Kidney (tissue), 14 donors: ENCODE measurements around the gene MS4A2. TPM values are rescaled to one million over a fixed set of nuclear protein-coding genes. Genes with fewer than 3 reads are reported as not detected.
"Not testable (repeated sequence)": the region's sequence is repeated elsewhere in the genome, so short reads cannot be mapped to it uniquely, and the experiment has no call there.

Source experiments
- DNase-seq, 5 donors: peaks; one replicate each; pipeline ENCODE4 v3.0.0-alpha.2; 2013 to 2020
- FAIRE-seq: peaks from 2 replicates; lab custom pipeline; 2012; peaks lifted over from hg19 to GRCh38; lab: Jason Lieb, UNC
- H3K27ac ChIP-seq, 2 donors: one replicate each; pipeline ENCODE4 v1.7.0; 2013; ENCODE audit warnings: low read depth in 2 of 2, low read length in 2 of 2, inconsistent platforms in 1 of 2
- H3K27me3 ChIP-seq: one replicate; pipeline ENCODE4 v1.7.1; 2013; ENCODE audit warnings: low read length, inconsistent platforms; ENCODE audit not compliant: control insufficient read depth, insufficient read depth
- H3K36me3 ChIP-seq, 3 donors: one replicate each; pipeline versions ENCODE4 v1.7.0 to v1.7.1; 2013; ENCODE audit warnings: low read length in 3 of 3, control low read depth in 1 of 3, inconsistent platforms in 1 of 3; ENCODE audit not compliant: insufficient read depth in 3 of 3, control insufficient read depth in 2 of 3
- H3K4me1 ChIP-seq, 3 donors: one replicate each; pipeline versions ENCODE4 v1.7.0 to v1.7.1; 2013; ENCODE audit warnings: low read length in 3 of 3, inconsistent platforms in 1 of 3, low read depth in 1 of 3; ENCODE audit not compliant: control insufficient read depth in 2 of 3, insufficient read depth in 2 of 3
- H3K4me3 ChIP-seq, 3 donors: one replicate each; pipeline versions ENCODE4 v1.7.0 to v1.8.1; 2013; ENCODE audit warnings: low read length in 3 of 3, control low read depth in 1 of 3, inconsistent platforms in 1 of 3
- H3K9ac ChIP-seq, 3 donors: one replicate each; pipeline versions ENCODE4 v1.7.0 to v1.7.1; 2013; ENCODE audit warnings: low read length in 3 of 3, control low read depth in 1 of 3, inconsistent platforms in 1 of 3
- H3K9me3 ChIP-seq, 3 donors: one replicate each; pipeline versions ENCODE4 v1.7.0 to v1.7.1; 2013; ENCODE audit warnings: low read length in 3 of 3, control low read depth in 1 of 3, inconsistent platforms in 1 of 3; ENCODE audit not compliant: control insufficient read depth in 2 of 3, insufficient read depth in 1 of 3
- intact Hi-C: fragments of 100-400 bp; cut with DNase I; formaldehyde crosslinking; loops from one replicate; pipeline ENCODE4 v1.11.1; 2022
- polyA plus RNA-seq: library from polyadenylated mRNA; stranded (reverse); fragments of 350-450 nt; fragmentation: Illumina TruSeq; extraction: RNeasy Lipid Tissue Mini Kit (QIAGEN cat#74804); gene quantifications from one replicate; pipeline ENCODE4 v1.2.3, GENCODE V29; 2014; ENCODE audit warnings: low read depth, low replicate concordance; ENCODE audit not compliant: insufficient read depth
- total RNA-seq: library from RNA; stranded (reverse); fragmentation: NEBNext Ultra II Directional; extraction: Animal tissue kit (Norgen Biotek cat#: 25700); gene quantifications from one replicate; pipeline ENCODE4 v1.2.1, GENCODE V29; 2021
- TF ChIP-seq, protein P1 (sequence below): IDR thresholded peaks from 3 replicates; pipeline ENCODE4 v1.5.1; 2012; ENCODE audit warnings: mild to moderate bottlenecking, moderate library complexity, borderline replicate concordance; ENCODE audit not compliant: insufficient read depth; ENCODE audit errors: extremely low read depth
- donor health status: control.
- donor health status: control.
- donor health status: control.
- donor health status: control.
- donor health status: control.
- donor health status: DM: yes; HTN: yes; CAD: no.
- donor health status: Normal renal cell carcinoma (clear cell type).

MS4A2 gene
- total and polyA plus RNA-seq, 2 donors from 2014 or later: 9.1 TPM; not detected in 1

- DNase-seq (no peak), FAIRE-seq (no peak)
- no peak overlapping the region for H3K4me3 ChIP-seq
- H3K27ac ChIP-seq: no peak overlapping the region
- intact Hi-C loops: no loop called here
- H3K27me3 ChIP-seq: no peaks in the 10 kb centered on the region
- TF ChIP-seq, protein P1, sequence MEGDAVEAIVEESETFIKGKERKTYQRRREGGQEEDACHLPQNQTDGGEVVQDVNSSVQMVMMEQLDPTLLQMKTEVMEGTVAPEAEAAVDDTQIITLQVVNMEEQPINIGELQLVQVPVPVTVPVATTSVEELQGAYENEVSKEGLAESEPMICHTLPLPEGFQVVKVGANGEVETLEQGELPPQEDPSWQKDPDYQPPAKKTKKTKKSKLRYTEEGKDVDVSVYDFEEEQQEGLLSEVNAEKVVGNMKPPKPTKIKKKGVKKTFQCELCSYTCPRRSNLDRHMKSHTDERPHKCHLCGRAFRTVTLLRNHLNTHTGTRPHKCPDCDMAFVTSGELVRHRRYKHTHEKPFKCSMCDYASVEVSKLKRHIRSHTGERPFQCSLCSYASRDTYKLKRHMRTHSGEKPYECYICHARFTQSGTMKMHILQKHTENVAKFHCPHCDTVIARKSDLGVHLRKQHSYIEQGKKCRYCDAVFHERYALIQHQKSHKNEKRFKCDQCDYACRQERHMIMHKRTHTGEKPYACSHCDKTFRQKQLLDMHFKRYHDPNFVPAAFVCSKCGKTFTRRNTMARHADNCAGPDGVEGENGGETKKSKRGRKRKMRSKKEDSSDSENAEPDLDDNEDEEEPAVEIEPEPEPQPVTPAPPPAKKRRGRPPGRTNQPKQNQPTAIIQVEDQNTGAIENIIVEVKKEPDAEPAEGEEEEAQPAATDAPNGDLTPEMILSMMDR: no peak
- no peaks in the 10 kb centered on the region for H3K4me1 ChIP-seq
- no peaks in the 10 kb centered on the region for H3K36me3 ChIP-seq
- no peaks in the 10 kb centered on the region for H3K9me3 ChIP-seq
- H3K9ac ChIP-seq: no peak overlapping the region
These were observed 7.1 kb downstream of the MS4A2 start for GRCh38 chr11:60095477-60096120.

DNA sequence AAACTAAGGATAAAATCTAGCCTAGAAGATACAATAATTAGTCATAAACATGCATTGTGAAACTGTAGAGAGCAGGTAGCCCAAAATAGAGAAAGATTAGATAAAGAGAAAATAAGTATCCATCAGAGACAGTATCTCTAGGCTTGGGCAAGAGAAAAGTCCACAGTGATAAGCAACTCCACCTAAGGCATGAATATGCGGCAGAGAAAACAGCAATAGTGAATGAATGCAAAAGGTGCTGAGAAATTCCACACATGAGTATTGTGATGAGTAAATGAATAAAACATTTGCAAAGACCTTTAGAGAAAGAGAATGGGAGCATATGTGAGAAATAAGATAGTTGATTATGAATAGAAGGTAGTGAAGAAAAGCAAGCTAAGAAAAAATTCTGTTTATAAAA, 8.7 kb downstream of the MS4A2 start:
- H3K27me3 ChIP-seq: no peaks in the 10 kb centered on the region
- no peaks in the 10 kb centered on the region for H3K4me1 ChIP-seq
- H3K27ac ChIP-seq: no peak overlapping the region
- TF ChIP-seq, protein P1: no peak
- no peak overlapping the region for H3K4me3 ChIP-seq
- DNase-seq (no peak), FAIRE-seq (no peak)
- intact Hi-C loops: no loop called here
- no peak overlapping the region for H3K9ac ChIP-seq
- H3K9me3 ChIP-seq: no peaks in the 10 kb centered on the region
- no peaks in the 10 kb centered on the region for H3K36me3 ChIP-seq

DNA sequence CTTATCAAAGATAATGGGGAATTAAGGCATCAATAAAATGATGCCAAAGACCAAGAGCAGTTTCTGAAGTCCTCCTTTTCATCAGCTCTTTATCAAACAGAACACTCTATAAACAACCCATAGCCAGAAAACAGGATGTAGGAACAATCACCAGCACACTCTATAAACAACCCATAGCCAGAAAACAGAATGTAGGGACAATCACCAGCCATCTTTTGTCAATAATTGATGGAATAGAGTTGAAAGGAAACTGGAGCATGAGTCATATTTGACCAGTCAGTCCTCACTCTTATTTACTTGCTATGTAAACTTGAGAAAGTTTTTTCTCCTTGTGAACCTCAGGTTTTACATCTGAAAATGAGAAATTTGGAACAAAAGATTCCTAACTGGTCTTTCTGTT, 10.0 kb downstream of the MS4A2 start:
- Histone ChIP-seq H3K4me1 (no peaks in the 10 kb centered on the region), H3K4me3 (no peak overlapping the region), H3K36me3 (no peaks in the 10 kb centered on the region), H3K9me3 (no peaks in the 10 kb centered on the region), H3K27me3 (no peaks in the 10 kb centered on the region), H3K9ac (no peak overlapping the region), H3K27ac (no peak overlapping the region)
- no peak for FAIRE-seq
- TF ChIP-seq, protein P1: no peak
- DNase-seq: no peak
- intact Hi-C loops: no loop called here

- DNase-seq: no peak
- intact Hi-C loops: no loop called here
- H3K36me3 ChIP-seq: no peaks in the 10 kb centered on the region
- TF ChIP-seq, protein P1: no peak
- no peak overlapping the region for H3K9ac ChIP-seq
- H3K4me1 ChIP-seq: no peaks in the 10 kb centered on the region
- H3K27ac ChIP-seq: no peak overlapping the region
- no peaks in the 10 kb centered on the region for H3K9me3 ChIP-seq
- no peak overlapping the region for H3K4me3 ChIP-seq
- no peak for FAIRE-seq
- H3K27me3 ChIP-seq: no peaks in the 10 kb centered on the region
These were observed 12.1 kb downstream of the MS4A2 start for GRCh38 chr11:60100516-60100915.

DNA sequence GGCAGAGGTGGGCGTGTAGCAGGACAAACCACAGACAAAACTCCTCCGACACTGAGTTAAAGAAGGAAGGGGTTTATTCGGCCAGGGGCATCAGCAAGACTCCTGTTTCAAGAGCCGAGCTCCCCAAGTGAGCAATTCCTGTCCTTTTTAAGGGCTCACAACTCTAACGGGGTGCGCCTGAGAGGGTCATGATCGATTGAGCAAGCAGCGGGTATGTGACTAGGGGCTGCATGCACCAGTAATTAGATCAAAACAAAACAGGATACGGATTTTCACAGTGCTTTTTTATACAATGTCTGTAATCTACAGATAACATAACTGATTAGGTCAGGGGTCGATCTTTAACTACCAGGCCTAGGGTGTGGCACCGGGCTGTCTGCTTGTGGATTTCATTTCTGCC, 12.9 kb downstream of the MS4A2 start:
- H3K27me3 ChIP-seq, H3K4me1 ChIP-seq, H3K9ac ChIP-seq, FAIRE-seq, intact Hi-C loops, H3K27ac ChIP-seq, H3K4me3 ChIP-seq, H3K36me3 ChIP-seq, H3K9me3 ChIP-seq, DNase-seq: not testable (repeated sequence)
